ENCODE results near the gene MADCAM1.

MADCAM1 gene

GRCh38 chr19:541699-542098 lies 45.4 kb downstream of the MADCAM1 start:
- Histone ChIP-seq H3K9me3 (ENCODE audit: insufficient read depth, low read depth, low read length) (no peaks in the 10 kb centered on the region), H3K36me3 (ENCODE audit: insufficient read depth, low read depth, low read length) (peaks cover 26% of the 10 kb centered on the region), H3K27me3 (ENCODE audit: insufficient read depth, low read length) (no peaks in the 10 kb centered on the region), H3K9ac (ENCODE audit: low read depth, low read length) (no peak overlapping the region), H3K4me1 (ENCODE audit: insufficient read depth, low read length) (no peaks in the 10 kb centered on the region), H3K4me3 (ENCODE audit: low read length) (no peak overlapping the region), H3K27ac (ENCODE audit: low read length) (no peak overlapping the region)

GRCh38 chr19:542173-542866 lies 46.0 kb downstream of the MADCAM1 start:
- Histone ChIP-seq H3K4me3 (ENCODE audit: low read length) (no peak overlapping the region), H3K27ac (ENCODE audit: low read length) (no peak overlapping the region), H3K36me3 (ENCODE audit: insufficient read depth, low read depth, low read length) (peaks cover 21% of the 10 kb centered on the region), H3K9ac (ENCODE audit: low read depth, low read length) (no peak overlapping the region), H3K4me1 (ENCODE audit: insufficient read depth, low read length) (no peaks in the 10 kb centered on the region), H3K27me3 (ENCODE audit: insufficient read depth, low read length) (no peaks in the 10 kb centered on the region), H3K9me3 (ENCODE audit: insufficient read depth, low read depth, low read length) (no peaks in the 10 kb centered on the region)

GRCh38 chr19:543910-544608 lies 47.8 kb downstream of the MADCAM1 start, which contains the start of gene GZMM:
Gene GZMM (plus strand): TSS chr19:544053. CDS start chr19:544072, 19 bp downstream.
- no peaks in the 10 kb centered on the region for H3K4me1 ChIP-seq (ENCODE audit: insufficient read depth, low read length)
- no peak within 1 kb of the TSS for H3K9ac ChIP-seq (ENCODE audit: low read depth, low read length)
- H3K27me3 ChIP-seq (ENCODE audit: insufficient read depth, low read length), result no peaks in the 10 kb centered on the region
- H3K27ac ChIP-seq (ENCODE audit: low read length), result no peak within 1 kb of the TSS
- H3K36me3 ChIP-seq (ENCODE audit: insufficient read depth, low read depth, low read length), result peaks cover 13% of the 10 kb centered on the region
- H3K9me3 ChIP-seq (ENCODE audit: insufficient read depth, low read depth, low read length), result no peaks in the 10 kb centered on the region
- H3K4me3 ChIP-seq (ENCODE audit: low read length), result no peak within 1 kb of the TSS

GRCh38 chr19:547117-547516 lies 50.8 kb downstream of the MADCAM1 start:
- Histone ChIP-seq H3K9me3 (ENCODE audit: insufficient read depth, low read depth, low read length) (no peaks in the 10 kb centered on the region), H3K27me3 (ENCODE audit: insufficient read depth, low read length) (no peaks in the 10 kb centered on the region; the same call in 1 of the 2 replicates), H3K4me1 (ENCODE audit: insufficient read depth, low read length) (no peaks in the 10 kb centered on the region), H3K9ac (ENCODE audit: low read depth, low read length) (no peak overlapping the region), H3K4me3 (ENCODE audit: low read length) (no peak overlapping the region), H3K27ac (ENCODE audit: low read length) (no peak overlapping the region), H3K36me3 (ENCODE audit: insufficient read depth, low read depth, low read length) (peaks cover 5% of the 10 kb centered on the region; the same call in 1 of the 2 replicates)

- Histone ChIP-seq H3K27ac (ENCODE audit: low read length) (no peak overlapping the region), H3K4me3 (ENCODE audit: low read length) (no peak overlapping the region), H3K4me1 (ENCODE audit: insufficient read depth, low read length) (no peaks in the 10 kb centered on the region), H3K9me3 (ENCODE audit: insufficient read depth, low read depth, low read length) (no peaks in the 10 kb centered on the region), H3K9ac (ENCODE audit: low read depth, low read length) (no peak overlapping the region), H3K27me3 (ENCODE audit: insufficient read depth, low read length) (no peaks in the 10 kb centered on the region; the same call in 1 of the 2 replicates), H3K36me3 (ENCODE audit: insufficient read depth, low read depth, low read length) (no peaks in the 10 kb centered on the region)
Observed at GRCh38 chr19:547836-548720, 51.8 kb downstream of the MADCAM1 start.

- H3K4me3 ChIP-seq (ENCODE audit: low read length), result no peak overlapping the region
- H3K9ac ChIP-seq (ENCODE audit: low read depth, low read length), result no peak overlapping the region
- no peak overlapping the region for H3K27ac ChIP-seq (ENCODE audit: low read length)
- H3K4me1 ChIP-seq (ENCODE audit: insufficient read depth, low read length), result no peaks in the 10 kb centered on the region
- no peaks in the 10 kb centered on the region for H3K9me3 ChIP-seq (ENCODE audit: insufficient read depth, low read depth, low read length)
- no peaks in the 10 kb centered on the region for H3K36me3 ChIP-seq (ENCODE audit: insufficient read depth, low read depth, low read length)
- H3K27me3 ChIP-seq (ENCODE audit: insufficient read depth, low read length), result no peaks in the 10 kb centered on the region; the same call in 1 of the 2 replicates
Observed at GRCh38 chr19:548886-549830, 52.9 kb downstream of the MADCAM1 start.

- H3K9me3 ChIP-seq (ENCODE audit: insufficient read depth, low read depth, low read length), result no peaks in the 10 kb centered on the region
- no peak overlapping the region for H3K27ac ChIP-seq (ENCODE audit: low read length)
- H3K27me3 ChIP-seq (ENCODE audit: insufficient read depth, low read length), result no peaks in the 10 kb centered on the region; the same call in 1 of the 2 replicates
- no peaks in the 10 kb centered on the region for H3K36me3 ChIP-seq (ENCODE audit: insufficient read depth, low read depth, low read length)
- H3K4me3 ChIP-seq (ENCODE audit: low read length), result no peak overlapping the region
- H3K4me1 ChIP-seq (ENCODE audit: insufficient read depth, low read length), result no peaks in the 10 kb centered on the region
- no peak overlapping the region for H3K9ac ChIP-seq (ENCODE audit: low read depth, low read length)
Observed at GRCh38 chr19:554817-555216, 58.5 kb downstream of the MADCAM1 start.
